Peyer's patch (tissue), 4 donors: Measurements from ENCODE around the gene ESRRG.

Source experiments
- POLR2A ChIP-seq, 2 donors: fragments of 450-650 bp; IDR thresholded peaks; one replicate each; pipeline ENCODE4 v1.5.1; 2017; ENCODE audit warnings: antibody characterized with exemption in 2 of 2, mild to moderate bottlenecking in 2 of 2, moderate library complexity in 2 of 2
- TF ChIP-seq, protein P1 (sequence below), 6 experiments: fragments of 450-650 bp in 4 of 6; fragments of 200-600 bp in 2 of 6; sonication (generic) in 1 of 6; IDR thresholded peaks; one replicate each; pipeline ENCODE4 v1.5.1; 2017 to 2019; ENCODE audit warnings: antibody characterized with exemption in 6 of 6, mild to moderate bottlenecking in 3 of 6, moderate library complexity in 1 of 6

DNA sequence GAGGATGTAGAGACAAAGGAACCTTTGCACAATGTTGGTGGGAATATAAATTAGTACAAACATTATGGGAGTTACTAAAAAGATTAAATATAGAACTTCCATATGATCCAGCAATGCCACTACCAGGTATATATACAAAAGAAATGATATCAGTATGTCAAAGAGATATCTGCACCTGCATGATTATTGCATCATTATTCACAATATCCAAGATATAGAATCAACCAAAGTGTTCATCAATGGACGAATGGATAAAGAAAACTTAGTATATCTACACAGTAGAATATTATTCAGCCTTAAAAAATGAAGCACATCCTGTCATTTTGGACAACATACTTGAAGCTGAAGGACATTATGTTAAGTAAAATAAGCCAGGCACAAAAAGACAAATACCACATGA, 238.2 kb downstream of the ESRRG start:
- TF ChIP-seq, protein P1, sequence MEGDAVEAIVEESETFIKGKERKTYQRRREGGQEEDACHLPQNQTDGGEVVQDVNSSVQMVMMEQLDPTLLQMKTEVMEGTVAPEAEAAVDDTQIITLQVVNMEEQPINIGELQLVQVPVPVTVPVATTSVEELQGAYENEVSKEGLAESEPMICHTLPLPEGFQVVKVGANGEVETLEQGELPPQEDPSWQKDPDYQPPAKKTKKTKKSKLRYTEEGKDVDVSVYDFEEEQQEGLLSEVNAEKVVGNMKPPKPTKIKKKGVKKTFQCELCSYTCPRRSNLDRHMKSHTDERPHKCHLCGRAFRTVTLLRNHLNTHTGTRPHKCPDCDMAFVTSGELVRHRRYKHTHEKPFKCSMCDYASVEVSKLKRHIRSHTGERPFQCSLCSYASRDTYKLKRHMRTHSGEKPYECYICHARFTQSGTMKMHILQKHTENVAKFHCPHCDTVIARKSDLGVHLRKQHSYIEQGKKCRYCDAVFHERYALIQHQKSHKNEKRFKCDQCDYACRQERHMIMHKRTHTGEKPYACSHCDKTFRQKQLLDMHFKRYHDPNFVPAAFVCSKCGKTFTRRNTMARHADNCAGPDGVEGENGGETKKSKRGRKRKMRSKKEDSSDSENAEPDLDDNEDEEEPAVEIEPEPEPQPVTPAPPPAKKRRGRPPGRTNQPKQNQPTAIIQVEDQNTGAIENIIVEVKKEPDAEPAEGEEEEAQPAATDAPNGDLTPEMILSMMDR (IDR thresholded peaks at IDR 0.05), result no peak
- no peak for TF ChIP-seq POLR2A (IDR thresholded peaks at IDR 0.05)
